Naive B cell (primary cell): Measurements from ENCODE around the gene ARHGAP6. TPM values are rescaled to one million over a fixed set of nuclear protein-coding genes. Genes with fewer than 3 reads are reported as not detected.
A peak's percentile ranks its signal among the peaks of the same experiment; 100 is the strongest.

Experiments
- ATAC-seq, 2 donors: fragments of 150-1000 bp; cut with Tn5 transposase; 2 replicates each; pipeline ENCODE4 v1.10.0; 2021; ENCODE audit warnings: low read depth in 2 of 2, mild to moderate bottlenecking in 2 of 2, moderate library complexity in 2 of 2
- DNase-seq: peaks from one replicate; pipeline ENCODE4 v3.0.0; 2022
- H3K27ac Mint-ChIP-seq, 6 donors: one replicate each; pipeline ENCODE4 v1.8.0; 2020 to 2022; ENCODE audit warnings: mild to moderate bottlenecking in 6 of 6, mixed read lengths in 6 of 6, moderate library complexity in 5 of 6, inconsistent platforms in 2 of 6
- H3K27me3 Mint-ChIP-seq, 3 donors: one replicate each; pipeline ENCODE4 v1.8.0; 2021 to 2022; ENCODE audit warnings: mixed read lengths in 3 of 3, mild to moderate bottlenecking in 1 of 3
- H3K36me3 Mint-ChIP-seq, 2 donors: one replicate each; pipeline ENCODE4 v1.8.0; 2020 to 2022; ENCODE audit warnings: mixed read lengths in 2 of 2, inconsistent platforms in 1 of 2, mild to moderate bottlenecking in 1 of 2
- H3K4me1 Mint-ChIP-seq, 3 donors: one replicate each; pipeline ENCODE4 v1.8.0; 2020 to 2022; ENCODE audit warnings: mixed read lengths in 3 of 3, inconsistent platforms in 1 of 3, mild to moderate bottlenecking in 1 of 3, moderate library complexity in 1 of 3
- H3K4me3 Mint-ChIP-seq, 8 donors: one replicate each; pipeline ENCODE4 v1.8.0; 2020 to 2022; ENCODE audit warnings: mild to moderate bottlenecking in 8 of 8, mixed read lengths in 8 of 8, moderate library complexity in 8 of 8, inconsistent platforms in 2 of 8
- H3K9me3 Mint-ChIP-seq, 7 donors: one replicate each; pipeline ENCODE4 v1.8.0; 2020 to 2022; ENCODE audit warnings: mixed read lengths in 7 of 7, mild to moderate bottlenecking in 5 of 7, inconsistent platforms in 2 of 7, moderate library complexity in 1 of 7
- polyA plus RNA-seq, 6 donors: library from polyadenylated mRNA; unstranded; fragments of 300-500 nt; fragmentation: Illumina TruSeq; gene quantifications; one replicate each; pipeline ENCODE4 v1.2.3, GENCODE V29; 2021; ENCODE audit warnings: low read depth in 6 of 6

The ARHGAP6 gene
- polyA plus RNA-seq, 6 donors from 2014 or later = 0.05 to 0.12 (median 0.09) TPM; not detected in 2

DNA sequence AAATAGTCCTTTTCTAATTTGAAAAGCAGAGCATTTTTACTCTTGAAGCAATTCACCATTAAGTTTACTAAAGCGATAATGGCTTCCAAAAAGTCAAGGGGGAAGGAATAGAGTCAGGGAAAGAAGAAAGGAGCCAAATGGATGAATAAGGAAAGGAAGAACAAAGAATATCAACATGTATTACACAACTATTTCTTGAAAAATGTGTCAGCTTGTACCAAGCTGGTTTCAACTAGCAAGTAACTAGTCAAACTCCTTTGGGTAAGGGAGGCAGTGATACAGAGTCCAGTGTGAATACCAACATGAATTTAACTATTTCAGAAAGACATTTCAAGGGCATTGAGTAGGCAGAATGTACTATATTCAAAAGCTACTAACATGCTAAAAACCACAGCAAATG lies 112.1 kb downstream of the ARHGAP6 start:
- H3K27me3 Mint-ChIP-seq = peaks cover 27 to 43% (median 43%) of the 10 kb centered on the region in 3 donors
- no peaks in the 10 kb centered on the region for H3K36me3 Mint-ChIP-seq
- H3K4me1 Mint-ChIP-seq = no peaks in the 10 kb centered on the region
- DNase-seq = no peak
- H3K4me3 Mint-ChIP-seq = no peak overlapping the region
- no peak for ATAC-seq
- H3K9me3 Mint-ChIP-seq = peaks cover 0 to 8% (median 0%) of the 10 kb centered on the region in 7 donors
- no peak overlapping the region for H3K27ac Mint-ChIP-seq

DNA sequence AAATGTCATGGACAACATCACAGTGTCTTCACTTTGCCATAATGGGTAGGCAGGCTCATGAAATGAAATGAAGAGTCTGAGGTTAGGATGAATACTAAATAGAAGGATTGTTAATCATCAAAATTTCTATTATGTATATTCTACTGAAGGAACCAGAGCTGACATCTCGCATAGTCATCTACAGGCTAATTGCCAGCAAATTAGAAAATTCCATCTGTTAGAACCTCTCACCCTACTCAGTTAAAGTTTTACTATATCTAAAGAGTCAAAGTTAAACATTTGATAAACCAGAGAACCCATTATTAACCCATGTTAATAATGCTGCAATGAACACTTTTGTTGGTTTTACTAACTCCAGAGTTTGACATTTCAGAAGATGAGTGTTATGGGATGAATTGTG lies 114.6 kb downstream of the ARHGAP6 start:
- no peaks in the 10 kb centered on the region for H3K4me1 Mint-ChIP-seq
- H3K27me3 Mint-ChIP-seq = peaks cover 22 to 46% (median 43%) of the 10 kb centered on the region in 3 donors

DNA sequence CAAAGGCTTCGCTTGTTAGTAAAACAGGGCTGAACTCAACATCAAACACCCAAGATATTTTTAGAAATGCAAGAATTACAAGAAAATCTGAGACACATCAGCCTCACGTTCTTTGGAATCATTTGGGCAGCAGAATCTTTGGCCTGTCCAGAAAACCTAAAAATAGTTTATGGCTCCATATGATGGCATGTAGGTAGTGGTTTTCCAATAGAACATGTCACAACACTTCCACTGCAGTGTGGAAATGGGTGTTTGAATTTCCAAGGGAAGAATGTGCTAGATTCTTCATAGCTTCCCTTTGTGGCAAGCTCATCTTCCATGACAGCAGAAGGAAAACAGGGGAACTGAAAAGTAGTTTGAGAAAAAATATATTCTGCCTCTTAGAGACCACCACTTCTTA lies 118.8 kb downstream of the ARHGAP6 start:
- peaks cover 0 to 25% (median 21%) of the 10 kb centered on the region in 3 donors for H3K27me3 Mint-ChIP-seq
- peaks cover 0 to 16% (median 0%) of the 10 kb centered on the region in 7 donors for H3K9me3 Mint-ChIP-seq
- no peaks in the 10 kb centered on the region for H3K4me1 Mint-ChIP-seq
- no peak for ATAC-seq
- DNase-seq = no peak
- no peak overlapping the region for H3K4me3 Mint-ChIP-seq
- H3K36me3 Mint-ChIP-seq = no peaks in the 10 kb centered on the region
- H3K27ac Mint-ChIP-seq = no peak overlapping the region

More for the DNA sequence above, 114.6 kb downstream of the ARHGAP6 start:
- Mint-ChIP-seq H3K4me3 (no peak overlapping the region), H3K9me3 (peaks cover 0 to 16% (median 0%) of the 10 kb centered on the region in 7 donors), H3K36me3 (no peaks in the 10 kb centered on the region), H3K27ac (no peak overlapping the region)
- DNase-seq (no peak), ATAC-seq (no peak)

DNA sequence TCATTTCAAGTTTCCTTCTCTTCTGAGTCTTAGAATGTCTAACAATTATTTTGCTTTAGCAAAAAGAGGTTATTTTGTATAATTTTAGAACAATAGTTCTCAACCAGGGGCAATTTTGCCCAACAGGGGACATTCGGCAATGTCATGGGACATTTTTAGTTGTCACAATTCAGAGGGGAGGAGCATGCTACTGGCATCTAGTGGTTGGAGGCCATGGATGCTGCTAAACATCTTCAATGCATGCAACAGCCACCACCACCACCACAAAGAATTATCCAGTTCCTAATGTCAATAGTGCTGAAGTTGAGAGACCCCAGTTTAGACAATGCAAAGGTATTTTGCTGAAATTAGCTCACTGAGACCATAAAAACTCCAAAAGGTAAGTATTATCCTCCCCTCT lies 122.5 kb downstream of the ARHGAP6 start:
- H3K9me3 Mint-ChIP-seq = peaks cover 0 to 14% (median 0%) of the 10 kb centered on the region in 7 donors
- no peak for ATAC-seq
- H3K27ac Mint-ChIP-seq = no peak overlapping the region
- DNase-seq = no peak
- peaks cover 0 to 4% (median 2%) of the 10 kb centered on the region in 3 donors for H3K27me3 Mint-ChIP-seq
- H3K4me1 Mint-ChIP-seq = no peaks in the 10 kb centered on the region
- H3K36me3 Mint-ChIP-seq = no peaks in the 10 kb centered on the region
- no peak overlapping the region for H3K4me3 Mint-ChIP-seq

DNA sequence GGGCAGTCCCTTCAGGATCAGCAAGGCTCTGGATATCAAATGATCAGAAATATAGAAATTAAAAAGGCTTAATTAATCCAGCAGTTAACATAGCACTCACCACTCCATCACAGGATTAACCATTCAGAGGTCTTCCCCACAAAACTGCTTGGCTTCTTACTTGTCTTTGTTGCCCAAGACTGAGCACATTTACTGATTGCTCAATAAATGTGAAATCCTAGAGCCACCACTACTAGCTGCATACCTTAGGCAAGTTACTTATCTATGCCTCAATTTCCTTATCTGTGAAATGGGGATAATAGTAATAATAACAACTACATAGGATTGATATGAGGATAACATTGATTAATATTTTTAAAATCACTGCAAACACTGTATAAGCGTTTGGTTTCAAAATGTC lies 124.2 kb downstream of the ARHGAP6 start:
- no peaks in the 10 kb centered on the region for H3K4me1 Mint-ChIP-seq
- ATAC-seq (no peak), DNase-seq (no peak)
- H3K4me3 Mint-ChIP-seq = no peak overlapping the region
- peaks cover 0 to under 1% (median 0%) of the 10 kb centered on the region in 7 donors for H3K9me3 Mint-ChIP-seq
- H3K36me3 Mint-ChIP-seq = no peaks in the 10 kb centered on the region
- peaks cover 0 to 4% (median 0%) of the 10 kb centered on the region in 3 donors for H3K27me3 Mint-ChIP-seq
- H3K27ac Mint-ChIP-seq = no peak overlapping the region

DNA sequence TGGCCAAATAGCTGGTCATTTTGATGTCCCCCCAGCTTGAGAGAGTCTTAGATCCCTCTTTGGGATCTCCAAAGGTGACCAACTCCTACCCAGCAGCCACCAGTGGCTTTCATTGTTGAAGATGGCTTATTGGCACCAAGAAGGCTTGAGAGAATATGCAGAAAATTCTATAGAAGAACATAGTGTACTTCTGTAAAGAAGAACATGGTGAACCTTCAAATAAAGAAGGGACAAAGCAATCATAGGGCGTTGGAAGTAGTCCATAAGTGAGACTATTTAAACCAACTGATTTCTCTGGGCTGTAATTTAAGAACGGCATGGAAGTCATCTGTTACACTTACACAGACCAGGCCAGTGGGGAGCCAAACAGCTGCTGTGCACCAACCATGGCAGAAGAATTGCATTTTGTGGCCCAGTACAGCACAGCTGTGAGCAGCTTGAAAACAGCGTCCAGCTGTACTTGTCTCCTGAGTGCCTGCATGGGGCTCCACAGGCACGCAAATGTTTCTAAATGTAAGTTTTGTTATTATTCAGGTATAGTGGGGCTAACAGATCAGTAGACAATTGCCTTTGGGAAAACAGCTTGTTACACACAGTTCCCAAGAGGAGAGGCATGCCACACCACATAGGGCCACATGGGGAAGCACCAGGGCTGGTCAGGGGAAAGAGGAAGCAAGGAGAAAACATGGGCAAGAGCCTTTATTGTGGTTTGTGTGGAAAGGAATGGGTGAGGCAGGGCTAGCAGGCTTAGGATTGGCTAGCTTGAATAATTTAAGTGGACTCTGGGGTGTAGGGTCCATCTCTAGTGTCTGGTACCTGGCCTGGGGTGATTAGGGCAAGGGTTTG lies 125.0 kb downstream of the ARHGAP6 start:
- peaks cover 0 to 6% (median 5%) of the 10 kb centered on the region in 3 donors for H3K27me3 Mint-ChIP-seq
- ATAC-seq (no peak), DNase-seq (no peak)
- H3K27ac Mint-ChIP-seq = no peak overlapping the region
- H3K36me3 Mint-ChIP-seq = no peaks in the 10 kb centered on the region
- no peaks in the 10 kb centered on the region for H3K9me3 Mint-ChIP-seq
- no peaks in the 10 kb centered on the region for H3K4me1 Mint-ChIP-seq
- H3K4me3 Mint-ChIP-seq = no peak overlapping the region

DNA sequence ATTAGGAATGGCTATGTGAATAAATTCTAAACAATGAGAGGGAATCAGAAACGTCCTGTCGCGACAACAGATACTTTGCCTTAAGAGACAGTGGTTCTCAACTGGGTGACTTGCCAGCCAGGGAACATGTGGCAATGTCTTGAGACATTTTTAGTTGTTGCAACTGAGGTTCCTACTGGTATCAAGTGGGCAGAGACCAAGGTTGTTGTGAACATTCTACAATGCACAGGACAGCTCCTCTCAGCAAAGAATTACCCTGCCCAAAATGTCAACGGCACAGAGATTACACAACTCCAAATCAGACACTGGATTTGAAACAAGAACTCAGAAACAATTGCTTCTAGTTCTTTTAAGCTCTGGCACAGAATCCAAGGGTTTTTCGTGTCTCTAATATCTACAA lies 128.6 kb downstream of the ARHGAP6 start:
- Mint-ChIP-seq H3K27me3 (peaks cover 0 to 12% (median 9%) of the 10 kb centered on the region in 3 donors), H3K4me1 (no peaks in the 10 kb centered on the region), H3K4me3 (no peak overlapping the region), H3K27ac (no peak overlapping the region), H3K9me3 (no peaks in the 10 kb centered on the region), H3K36me3 (no peaks in the 10 kb centered on the region)
- DNase-seq (no peak), ATAC-seq (no peak)

DNA sequence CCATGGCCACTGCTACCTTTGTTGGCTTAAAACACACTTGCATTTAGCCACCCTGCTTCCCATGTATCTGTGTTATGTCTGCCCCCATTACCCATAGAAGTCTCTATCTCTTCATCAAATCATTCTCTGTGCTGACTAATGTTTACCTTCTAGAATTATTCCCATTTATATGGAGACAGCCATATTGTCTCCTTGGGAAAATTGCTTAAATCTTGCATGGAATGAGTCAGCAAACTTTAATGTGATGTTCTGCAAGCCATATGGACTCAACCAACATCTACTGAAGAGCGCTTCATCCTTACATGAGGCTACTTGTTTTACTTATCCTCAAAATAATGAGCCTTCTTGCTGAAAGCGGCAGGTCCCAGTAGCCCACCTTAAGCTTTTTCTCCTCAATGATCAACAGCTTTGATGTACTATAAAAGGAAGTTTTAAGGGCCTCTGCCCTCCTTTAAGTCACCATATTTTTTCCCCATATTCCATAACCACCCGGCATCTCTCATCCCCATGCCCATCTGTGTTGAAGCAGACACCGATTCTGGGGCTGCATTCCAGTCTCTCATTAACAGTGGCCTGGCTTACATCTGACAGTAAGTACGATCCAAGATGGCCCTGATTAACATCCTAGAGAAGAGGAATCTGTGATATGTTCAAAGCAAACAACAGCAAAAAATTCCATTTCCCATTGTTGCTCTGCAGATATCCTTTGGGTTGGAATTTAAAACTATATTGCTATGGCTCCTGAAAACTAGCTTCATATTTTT lies 130.4 kb downstream of the ARHGAP6 start:
- Mint-ChIP-seq H3K27me3 (peaks cover 0 to 12% (median 9%) of the 10 kb centered on the region in 3 donors), H3K9me3 (no peaks in the 10 kb centered on the region), H3K4me1 (no peaks in the 10 kb centered on the region), H3K4me3 (no peak overlapping the region), H3K27ac (no peak overlapping the region), H3K36me3 (no peaks in the 10 kb centered on the region)
- ATAC-seq (no peak), DNase-seq (no peak)

DNA sequence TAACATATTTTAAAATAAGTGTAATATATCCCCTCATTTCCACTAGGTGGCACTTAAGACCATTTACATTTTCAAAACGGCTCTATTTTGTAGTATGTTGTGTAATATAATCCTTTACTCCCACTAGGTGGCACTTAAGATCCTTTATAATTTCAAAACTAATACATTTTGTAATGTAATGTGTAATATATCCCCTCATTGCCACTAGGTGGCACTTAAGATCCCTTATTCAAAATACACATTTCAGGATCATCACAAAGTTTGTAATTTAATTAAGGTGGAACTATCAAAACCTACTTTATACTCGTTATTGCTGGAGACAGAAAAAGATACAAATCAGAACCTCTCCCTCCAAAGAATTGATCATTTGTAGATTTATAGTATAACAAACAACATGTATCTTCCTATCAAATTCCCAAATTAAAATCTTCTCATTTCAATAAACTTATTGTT lies 132.5 kb downstream of the ARHGAP6 start:
- peaks cover 0 to 12% (median 9%) of the 10 kb centered on the region in 3 donors for H3K27me3 Mint-ChIP-seq
- H3K4me1 Mint-ChIP-seq = no peaks in the 10 kb centered on the region
- DNase-seq (peak; percentile 56), ATAC-seq (peak; percentile 98 to 99)
- H3K4me3 Mint-ChIP-seq = no peak overlapping the region
- no peaks in the 10 kb centered on the region for H3K9me3 Mint-ChIP-seq
- H3K27ac Mint-ChIP-seq = no peak overlapping the region
- H3K36me3 Mint-ChIP-seq = no peaks in the 10 kb centered on the region

DNA sequence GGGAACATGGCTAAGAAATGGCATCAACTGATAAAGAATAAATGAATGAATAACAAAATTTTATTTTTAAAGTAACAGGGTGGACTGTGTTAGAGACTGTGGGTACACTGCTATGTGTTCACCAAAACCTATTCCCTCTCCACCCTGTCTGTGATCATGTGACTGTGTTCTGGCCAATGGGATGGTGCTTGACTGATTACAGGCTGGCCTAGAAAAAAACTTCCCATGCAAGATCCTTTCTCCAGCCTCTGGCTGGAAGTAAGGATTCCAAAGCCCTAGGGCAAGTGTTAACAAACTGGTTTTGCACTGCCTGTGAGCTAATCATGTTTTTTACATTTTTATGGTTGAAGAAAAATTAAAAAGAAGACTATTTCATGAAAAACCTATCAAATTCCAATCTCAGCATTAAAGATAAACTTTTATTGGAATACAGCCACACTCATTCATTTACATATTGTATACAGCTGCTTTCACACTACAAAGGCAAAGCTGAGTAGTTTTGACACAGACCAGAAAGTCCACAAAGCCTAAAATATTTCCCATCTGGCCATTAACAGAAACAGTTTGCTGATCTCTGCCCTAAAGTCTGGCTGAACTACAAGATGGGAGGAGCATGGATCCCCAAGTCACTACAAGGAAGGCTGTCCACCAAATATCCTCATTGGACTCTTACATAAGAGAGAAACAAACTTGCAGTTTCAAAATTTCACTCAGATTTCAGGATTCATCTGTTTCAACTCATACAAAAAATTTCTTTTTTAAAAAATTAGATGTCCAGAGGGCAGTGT lies 133.2 kb downstream of the ARHGAP6 start:
- no peaks in the 10 kb centered on the region for H3K36me3 Mint-ChIP-seq
- no peaks in the 10 kb centered on the region for H3K9me3 Mint-ChIP-seq
- H3K4me3 Mint-ChIP-seq = no peak overlapping the region
- DNase-seq = no peak
- ATAC-seq = no peak
- no peaks in the 10 kb centered on the region for H3K4me1 Mint-ChIP-seq
- H3K27ac Mint-ChIP-seq = peak overlapping the region in 1 of 6 donors; percentile 34
- peaks cover 0 to 12% (median 9%) of the 10 kb centered on the region in 3 donors for H3K27me3 Mint-ChIP-seq

DNA sequence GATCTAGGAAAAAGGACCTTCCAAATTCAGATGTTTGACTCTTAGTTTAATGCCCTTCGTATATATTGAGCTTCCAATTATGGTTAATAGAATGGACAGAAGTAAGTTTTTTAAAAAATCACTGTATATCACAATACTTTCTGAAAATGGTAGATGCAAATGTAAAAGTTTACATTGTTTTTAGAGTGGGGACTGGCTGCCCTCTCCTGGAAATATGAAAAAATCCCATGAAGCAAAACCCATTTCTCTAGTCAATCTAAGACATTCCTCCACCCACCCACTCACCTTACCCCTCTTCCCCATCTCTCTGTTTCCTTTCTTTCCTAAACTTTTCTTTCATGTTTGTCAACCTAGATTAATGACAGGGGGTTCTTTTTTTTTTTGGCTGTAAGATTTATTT lies 134.5 kb downstream of the ARHGAP6 start:
- H3K36me3 Mint-ChIP-seq = no peaks in the 10 kb centered on the region
- ATAC-seq (no peak), DNase-seq (no peak)
- peaks cover 0 to 14% (median 11%) of the 10 kb centered on the region in 3 donors for H3K27me3 Mint-ChIP-seq
- H3K4me3 Mint-ChIP-seq = no peak overlapping the region
- no peaks in the 10 kb centered on the region for H3K9me3 Mint-ChIP-seq
- H3K4me1 Mint-ChIP-seq = no peaks in the 10 kb centered on the region
- H3K27ac Mint-ChIP-seq = no peak overlapping the region

DNA sequence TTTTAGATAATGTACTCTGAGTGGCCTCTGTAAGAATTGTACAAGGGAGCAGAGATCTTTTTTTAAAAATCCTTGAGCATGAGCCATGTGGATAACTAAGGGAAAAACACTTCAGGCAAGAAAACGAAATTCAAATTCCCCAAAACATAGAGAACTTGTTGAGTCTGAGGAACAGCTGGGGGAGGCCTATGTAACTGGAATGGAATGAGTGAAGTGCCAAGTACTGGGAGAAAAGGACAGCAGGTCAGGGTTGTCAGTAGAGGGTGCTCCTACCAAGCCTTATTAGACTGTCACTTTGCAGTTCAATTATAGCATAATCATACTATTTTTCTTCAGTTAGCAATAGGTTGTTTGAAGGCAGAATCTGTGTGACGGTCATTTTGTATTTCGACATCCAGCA lies 135.1 kb downstream of the ARHGAP6 start:
- H3K4me3 Mint-ChIP-seq = no peak overlapping the region
- H3K27me3 Mint-ChIP-seq = peaks cover 0 to 12% (median 11%) of the 10 kb centered on the region in 3 donors
- DNase-seq (no peak), ATAC-seq (no peak)
- H3K4me1 Mint-ChIP-seq = no peaks in the 10 kb centered on the region
- H3K36me3 Mint-ChIP-seq = no peaks in the 10 kb centered on the region
- no peak overlapping the region for H3K27ac Mint-ChIP-seq
- H3K9me3 Mint-ChIP-seq = no peaks in the 10 kb centered on the region

DNA sequence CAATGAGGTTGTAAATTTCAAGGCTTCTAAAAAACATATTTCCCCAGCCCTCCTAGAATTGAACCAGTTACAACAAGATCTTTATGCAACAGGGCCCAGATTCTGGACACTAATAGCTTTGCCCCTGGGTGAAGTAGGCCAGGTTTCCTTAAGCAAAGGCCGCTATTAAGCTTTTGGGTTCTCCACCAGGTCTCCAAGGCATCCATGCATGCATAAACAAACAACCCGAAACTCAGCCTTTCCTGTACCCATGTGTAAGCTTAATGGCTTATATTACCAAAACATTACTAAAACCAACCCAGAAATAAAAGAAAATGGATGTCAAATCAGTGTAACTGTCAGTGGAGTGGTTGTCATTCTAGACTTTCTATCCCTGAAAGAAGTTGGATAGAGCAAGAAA lies 137.1 kb downstream of the ARHGAP6 start:
- H3K9me3 Mint-ChIP-seq = no peaks in the 10 kb centered on the region

More for the DNA sequence above, 137.1 kb downstream of the ARHGAP6 start:
- ATAC-seq (no peak), DNase-seq (no peak)
- no peaks in the 10 kb centered on the region for H3K4me1 Mint-ChIP-seq
- H3K27me3 Mint-ChIP-seq = peaks cover 0 to 14% (median 6%) of the 10 kb centered on the region in 3 donors
- H3K36me3 Mint-ChIP-seq = no peaks in the 10 kb centered on the region
- H3K27ac Mint-ChIP-seq = no peak overlapping the region
- no peak overlapping the region for H3K4me3 Mint-ChIP-seq
